Pancreas (tissue), 10 donors: Measurements from ENCODE around the gene ZNF175. TPM values are rescaled to one million over a fixed set of nuclear protein-coding genes. Genes with fewer than 3 reads are reported as not detected.

Source experiments
- ATAC-seq, 4 donors: fragments of 200-7000 bp; cut with Tn5 transposase; one replicate each; pipeline versions ENCODE4 v1.8.0 to v1.9.1; 2020; ENCODE audit warnings: mild to moderate bottlenecking in 4 of 4, moderate library complexity in 4 of 4
- DNase-seq, 6 donors: peaks; one replicate each; pipeline ENCODE4 v3.0.0-alpha.2; 2020
- FAIRE-seq: peaks from 2 replicates; lab custom pipeline; 2012; peaks lifted over from hg19 to GRCh38; lab: Jason Lieb, UNC
- H3K27ac ChIP-seq, 4 donors: fragments of 200-600 bp; sonication (generic); 1 replicate in 3 of 4; 2 replicates in 1 of 4; pipeline versions ENCODE4 v1.5.0 to v1.8.0; 2020
- H3K27me3 ChIP-seq, 4 donors: fragments of 200-600 bp; one replicate each; pipeline ENCODE4 v1.8.0; 2021
- H3K36me3 ChIP-seq, 3 donors: fragments of 200-600 bp; sonication (generic) in 1 of 3; one replicate each; pipeline versions ENCODE4 v1.5.0 to v1.8.0; 2020 to 2021
- H3K4me1 ChIP-seq, 3 donors: fragments of 200-600 bp; one replicate each; pipeline ENCODE4 v1.8.0; 2021
- H3K4me3 ChIP-seq, 4 donors: fragments of 200-600 bp; sonication (generic) in 2 of 4; one replicate each; pipeline versions ENCODE4 v1.5.0 to v1.8.0; 2020 to 2021
- H3K9me3 ChIP-seq, 4 donors: fragments of 200-600 bp; one replicate each; pipeline ENCODE4 v1.8.0; 2021
- CTCF ChIP-seq, 4 donors: fragments of 200-600 bp; sonication (generic) in 3 of 4; IDR thresholded peaks; one replicate each; pipeline versions ENCODE4 v1.5.0 to v1.8.0; 2021; ENCODE audit warnings: antibody characterized with exemption in 4 of 4
- WGBS, 2 donors: extraction: QIAGEN DNeasy Blood & Tissue Kit; methylation state at CpG; one replicate each; pipeline ENCODE4 v1.1.7; 2013; 5-methylcytosine and 5-hydroxymethylcytosine counted together
- intact Hi-C, 3 donors: fragments of 100-400 bp; cut with DNase I; formaldehyde crosslinking; loops; one replicate each; pipeline versions ENCODE4 v1.11.1 to v1.14.2; 2022
- polyA plus RNA-seq, 2 donors: library from polyadenylated mRNA; stranded (reverse); fragments of 200-250 nt; gene quantifications; one replicate each; pipeline ENCODE4 v1.2.3, GENCODE V29; 2013
- total RNA-seq, 6 donors: library from RNA; stranded (reverse); fragmentation: NEBNext Ultra II Directional in 4 of 6; extraction: Animal tissue kit (Norgen Biotek cat#: 25700) in 4 of 6; gene quantifications; one replicate each; pipeline versions ENCODE4 v1.2.1 to v1.2.4, GENCODE V29; 2021 to 2023
- donor health status: healthy with polysubstance abuse.
- donor health status: DM: no; HTN: no; CAD: no; lungs with moderate emphysema.
- donor health status: DM: no; HTN: no; CAD: no.
- donor health status: control.
- donor health status: control.
- donor health status: Bipolar disorder and iron deficiency.
- donor health status: DM: yes; HTN: yes; CAD: no.
- donor health status: DM: no; HTN: no; CAD: no.
- donor health status: DM: no; HTN: no; CAD: no.
- donor health status: DM: yes; HTN: yes; CAD: no.

Gene ZNF175
- total and polyA plus RNA-seq, 8 donors: 2.0 to 8.0 (median 4.3) TPM

DNA sequence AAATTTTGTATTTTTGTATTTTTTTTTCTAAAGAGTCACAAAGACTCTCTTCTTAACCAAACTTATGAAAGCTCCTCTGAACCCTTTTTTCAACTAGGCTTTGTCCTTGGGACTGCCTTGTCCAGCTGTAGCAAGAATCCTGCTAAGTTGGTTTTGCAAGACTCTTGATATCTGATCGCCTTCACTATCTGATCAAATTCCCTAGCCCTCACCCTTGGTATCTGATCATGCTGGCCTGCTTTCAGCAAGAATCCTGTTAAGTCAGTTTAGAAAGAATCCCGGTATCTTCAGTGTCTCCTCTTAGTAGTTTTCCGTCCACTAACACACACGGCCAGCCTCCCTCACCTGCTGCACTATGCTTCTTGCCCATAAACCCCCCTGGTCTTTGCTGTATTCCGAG, 61.0 kb downstream of the ZNF175 start:
- FAIRE-seq: no peak
- intact Hi-C loops: no loop called here
- no peak for DNase-seq
- WGBS, 2 donors: 40 to 51% methylated on average over 5 of the region's 5 CpGs
- no peak for ATAC-seq
- no peak overlapping the region for H3K4me3 ChIP-seq
- H3K9me3 ChIP-seq: no peaks in the 10 kb centered on the region
- no peak for TF ChIP-seq CTCF (IDR thresholded peaks at IDR 0.05)
- no peaks in the 10 kb centered on the region for H3K27me3 ChIP-seq
- H3K36me3 ChIP-seq: no peaks in the 10 kb centered on the region
- H3K4me1 ChIP-seq: no peaks in the 10 kb centered on the region
- H3K27ac ChIP-seq: no peak overlapping the region

DNA sequence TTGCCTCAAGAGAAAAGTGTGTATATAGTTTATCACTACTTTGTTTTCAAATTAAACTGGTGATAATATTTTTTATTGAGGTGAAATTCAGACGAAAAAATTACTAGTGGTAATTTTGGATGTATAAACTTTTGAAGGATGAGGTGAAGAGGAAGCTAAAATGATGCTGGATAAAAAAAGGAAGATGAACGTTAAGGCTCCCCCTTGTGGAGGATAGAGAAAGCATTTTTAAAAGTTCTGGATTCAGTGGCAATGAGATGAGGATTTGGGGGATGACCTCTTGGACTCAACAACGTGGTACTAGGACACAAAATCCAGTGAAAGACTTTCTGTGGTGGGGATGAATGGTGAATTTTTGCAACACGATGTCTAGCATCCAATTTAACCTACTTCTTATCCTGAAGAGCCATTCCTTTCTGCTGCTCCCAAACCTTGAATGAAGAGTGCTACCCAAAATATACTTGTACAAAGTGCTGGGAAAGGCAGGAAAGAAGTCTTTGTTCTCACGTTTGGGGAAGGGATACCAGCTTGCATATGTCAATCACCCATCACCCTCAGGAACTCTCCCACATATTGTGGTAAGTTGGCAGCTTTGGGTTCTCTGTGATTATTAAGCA, 66.4 kb downstream of the ZNF175 start:
- TF ChIP-seq CTCF (IDR thresholded peaks at IDR 0.05): peak in 1 of 4 donors; percentile 15
- ATAC-seq (no peak), FAIRE-seq (no peak), DNase-seq (no peak)
- intact Hi-C loops: no loop called here
- Histone ChIP-seq H3K4me1 (no peaks in the 10 kb centered on the region), H3K9me3 (no peaks in the 10 kb centered on the region), H3K36me3 (no peaks in the 10 kb centered on the region), H3K27me3 (peaks cover 0 to 3% (median 0%) of the 10 kb centered on the region in 4 donors), H3K27ac (no peak overlapping the region), H3K4me3 (no peak overlapping the region)
- WGBS, 2 donors: 12 to 13% methylated on average over 5 of the region's 5 CpGs

- Histone ChIP-seq H3K4me3 (no peak overlapping the region), H3K27ac (no peak overlapping the region), H3K27me3 (peaks cover 0 to 3% (median 0%) of the 10 kb centered on the region in 4 donors), H3K36me3 (no peaks in the 10 kb centered on the region), H3K9me3 (no peaks in the 10 kb centered on the region), H3K4me1 (no peaks in the 10 kb centered on the region)
- ATAC-seq (no peak), DNase-seq (no peak), FAIRE-seq (no peak)
- intact Hi-C loops: no loop called here
- 39 to 50% methylated on average over 4 of the region's 4 CpGs for WGBS, 2 donors
- TF ChIP-seq CTCF (IDR thresholded peaks at IDR 0.05): no peak
These were observed 68.8 kb downstream of the ZNF175 start for GRCh38 chr19:51639916-51640315.

- Histone ChIP-seq H3K27ac (no peak overlapping the region), H3K4me1 (no peaks in the 10 kb centered on the region), H3K4me3 (no peak overlapping the region), H3K9me3 (no peaks in the 10 kb centered on the region), H3K36me3 (no peaks in the 10 kb centered on the region), H3K27me3 (peaks cover 0 to 3% (median 0%) of the 10 kb centered on the region in 4 donors)
- FAIRE-seq: no peak
- 73 to 80% methylated on average over 3 of the region's 3 CpGs for WGBS, 2 donors
- no peak for TF ChIP-seq CTCF (IDR thresholded peaks at IDR 0.05)
- no peak for ATAC-seq
- intact Hi-C loops: no loop called here
- DNase-seq: no peak
These were observed 69.3 kb downstream of the ZNF175 start for GRCh38 chr19:51640386-51640785.

DNA sequence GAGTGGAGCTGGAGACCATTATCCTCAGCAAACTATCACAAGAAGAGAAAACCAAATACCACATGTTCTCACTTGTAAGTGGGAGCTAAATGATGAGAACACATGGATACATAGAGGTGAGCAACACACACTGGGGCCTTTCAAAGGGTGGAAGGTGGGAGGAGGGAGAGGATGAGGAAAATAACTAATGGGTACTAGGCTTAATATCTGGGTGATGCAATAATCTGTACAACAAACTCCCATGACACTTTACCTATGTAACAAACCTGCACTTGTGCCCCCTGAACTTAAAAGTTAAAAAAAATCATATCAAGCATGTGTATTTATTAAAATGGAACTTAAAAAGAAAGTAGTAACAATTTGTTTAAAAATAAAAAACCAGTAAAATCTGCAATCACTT, 70.6 kb downstream of the ZNF175 start:
- no peaks in the 10 kb centered on the region for H3K4me1 ChIP-seq
- peaks cover 0 to 3% (median 0%) of the 10 kb centered on the region in 4 donors for H3K27me3 ChIP-seq
- H3K27ac ChIP-seq: no peak overlapping the region
- FAIRE-seq: no peak
- intact Hi-C loops: no loop called here
- no peak for TF ChIP-seq CTCF (IDR thresholded peaks at IDR 0.05)
- no peak for ATAC-seq
- H3K4me3 ChIP-seq: no peak overlapping the region
- no peaks in the 10 kb centered on the region for H3K36me3 ChIP-seq
- H3K9me3 ChIP-seq: no peaks in the 10 kb centered on the region
- no peak for DNase-seq
